ENCODE data around the gene ARHGAP15.

The ARHGAP15 gene

DNA sequence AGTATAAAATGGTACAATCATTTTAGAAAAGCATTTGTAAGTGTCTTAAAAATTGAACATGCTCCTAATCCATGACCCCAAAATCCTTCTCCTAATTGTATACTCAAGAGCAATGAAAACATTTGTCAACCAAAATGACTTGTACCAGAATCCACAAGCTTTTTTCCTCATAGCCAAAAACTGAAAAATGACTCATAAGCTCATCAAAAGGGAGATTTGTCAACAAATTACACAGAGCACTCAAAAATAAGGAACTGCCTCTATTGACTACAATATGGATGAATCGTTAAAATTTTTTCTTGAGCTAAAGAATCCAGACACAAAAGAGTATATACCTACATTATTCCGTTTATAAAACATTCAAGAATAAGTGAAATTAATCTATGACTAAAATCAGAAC, 544.8 kb downstream of the ARHGAP15 start:
- no peak for DNase-seq

GRCh38 chr2:143675021-143675420, 545.8 kb downstream of the ARHGAP15 start:
- DNase-seq, result no peak

GRCh38 chr2:143679617-143680016, 550.4 kb downstream of the ARHGAP15 start:
- no peak for DNase-seq

DNA sequence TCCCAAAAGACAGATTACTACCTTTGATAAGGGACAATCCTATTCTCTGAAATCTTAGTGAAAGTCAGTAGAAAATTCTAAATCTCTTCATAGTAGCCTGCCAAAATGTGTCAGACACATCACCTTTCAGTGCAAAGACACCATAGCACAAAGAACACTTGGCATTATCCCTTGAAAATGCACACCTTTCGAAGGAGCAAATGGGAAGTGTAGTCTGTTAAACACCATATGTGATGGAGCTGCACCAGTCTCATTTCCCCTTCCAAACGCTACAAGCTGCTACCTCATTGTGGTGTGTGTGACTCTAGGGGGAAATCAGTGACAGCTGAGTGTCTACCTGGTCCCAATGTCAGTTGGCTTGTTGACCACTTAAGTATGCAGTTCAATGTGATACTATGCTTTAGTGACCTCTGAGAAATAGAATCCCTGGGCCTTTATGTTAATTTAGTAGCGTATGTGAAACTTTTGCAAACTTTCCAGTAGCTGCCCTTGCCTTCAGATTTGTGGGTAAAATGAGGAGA, 551.7 kb downstream of the ARHGAP15 start:
- no peak for DNase-seq

GRCh38 chr2:143682436-143683055, 553.3 kb downstream of the ARHGAP15 start:
- DNase-seq, result no peak

DNA sequence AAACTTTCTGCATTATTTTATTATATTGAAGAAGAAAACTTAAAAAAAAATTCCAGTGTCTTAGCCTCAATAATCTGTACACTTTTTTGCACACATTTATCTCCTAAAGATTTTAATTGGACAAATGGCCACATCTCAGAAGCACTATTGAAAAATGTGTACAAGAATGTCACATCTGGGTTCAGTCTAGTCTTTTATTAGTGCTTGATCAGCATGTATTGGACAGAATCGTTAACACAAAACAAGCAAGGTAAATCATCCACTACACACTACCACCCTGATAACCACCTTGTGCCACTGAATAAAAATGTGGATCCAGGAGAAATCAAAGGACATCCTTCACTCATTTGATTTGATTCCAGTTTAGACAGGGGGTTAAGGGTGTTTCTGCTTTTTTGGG, 554.8 kb downstream of the ARHGAP15 start:
- no peak for DNase-seq

DNA sequence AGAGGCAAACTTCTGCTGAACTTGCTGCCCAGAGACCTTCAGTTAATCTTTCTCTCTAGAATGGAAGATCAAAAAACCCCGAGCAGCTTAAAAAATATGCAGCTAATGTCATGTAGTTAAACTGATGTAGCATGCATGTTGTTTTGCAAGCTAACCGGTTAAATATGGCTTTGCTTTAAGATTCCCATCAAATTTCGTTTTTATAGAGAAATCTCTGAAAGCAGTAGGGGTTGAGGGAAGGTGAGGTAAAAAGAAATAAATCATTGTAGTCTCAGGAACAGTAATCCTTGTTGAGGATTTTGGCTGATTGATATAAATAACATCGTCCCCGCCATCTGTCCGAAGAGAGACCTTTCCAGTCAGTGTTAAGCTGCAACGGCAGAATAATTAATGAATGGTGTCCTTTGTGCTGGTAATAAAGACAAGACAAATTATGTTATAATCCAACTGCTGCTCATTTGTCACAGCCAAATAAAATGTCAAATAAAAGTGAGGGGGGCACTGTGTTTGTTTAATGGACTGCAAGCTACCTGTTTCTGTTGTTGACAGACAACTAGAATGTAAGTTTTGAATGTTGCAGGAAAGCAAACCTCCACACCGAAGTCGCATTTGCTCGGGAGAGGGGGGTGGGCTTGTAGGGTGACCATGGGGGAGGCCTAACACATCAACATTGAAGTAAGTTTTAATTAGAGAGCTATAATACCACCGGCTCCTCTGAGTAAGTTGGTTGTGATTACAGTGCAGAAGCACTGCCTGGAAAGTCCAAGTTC, 555.5 kb downstream of the ARHGAP15 start:
- DNase-seq, result no peak

GRCh38 chr2:143685421-143686078, 556.3 kb downstream of the ARHGAP15 start:
- no peak for DNase-seq

DNA sequence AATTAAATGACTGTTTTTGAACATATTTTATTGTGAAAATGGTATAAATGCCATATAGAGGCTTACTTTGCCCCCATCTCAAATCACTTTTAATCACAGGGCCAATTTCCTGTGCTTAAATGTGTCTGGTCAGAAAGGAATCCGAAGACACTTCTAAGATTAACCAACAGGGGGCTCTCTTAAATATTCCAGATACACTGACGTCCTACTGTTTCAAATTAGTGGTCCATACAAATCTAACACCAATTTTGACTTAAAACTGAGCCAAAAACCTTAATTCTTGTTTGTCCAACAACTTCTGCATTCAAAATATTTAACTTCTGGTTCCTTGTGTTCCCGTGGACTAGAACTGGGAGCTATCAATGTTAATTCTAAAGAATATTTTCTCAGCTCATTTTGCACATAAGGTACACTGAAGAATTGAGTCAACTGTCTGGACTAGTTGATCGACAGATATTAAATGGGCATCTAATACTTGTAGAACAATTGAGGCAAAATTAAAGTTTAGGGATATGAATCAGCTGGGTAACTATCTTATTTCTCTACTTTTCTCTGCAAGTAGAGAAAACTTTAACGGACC, 557.5 kb downstream of the ARHGAP15 start:
- no peak for DNase-seq

- DNase-seq, result no peak
Observed at GRCh38 chr2:143688248-143688647, 559.0 kb downstream of the ARHGAP15 start.

DNA sequence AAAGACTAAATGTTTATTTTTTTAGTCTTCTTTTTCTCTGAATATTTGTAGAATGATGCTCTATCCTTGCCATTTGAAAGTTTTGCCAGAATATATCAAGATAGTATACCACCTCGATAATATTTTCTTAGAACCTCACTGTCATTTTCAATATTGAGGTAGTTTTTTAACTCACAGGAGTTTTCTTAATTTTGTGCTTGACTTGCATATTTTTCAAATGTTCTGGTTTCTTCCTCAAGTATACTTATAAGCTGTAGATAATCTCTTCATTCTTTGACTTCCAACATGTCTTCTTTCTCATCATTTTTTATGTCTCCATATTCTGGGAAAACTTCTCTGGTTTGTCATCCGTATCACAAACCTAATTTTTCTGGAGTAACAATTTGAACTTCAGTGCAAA, 559.6 kb downstream of the ARHGAP15 start:
- no peak for DNase-seq

GRCh38 chr2:143689541-143689940, 560.3 kb downstream of the ARHGAP15 start:
- no peak for DNase-seq

DNA sequence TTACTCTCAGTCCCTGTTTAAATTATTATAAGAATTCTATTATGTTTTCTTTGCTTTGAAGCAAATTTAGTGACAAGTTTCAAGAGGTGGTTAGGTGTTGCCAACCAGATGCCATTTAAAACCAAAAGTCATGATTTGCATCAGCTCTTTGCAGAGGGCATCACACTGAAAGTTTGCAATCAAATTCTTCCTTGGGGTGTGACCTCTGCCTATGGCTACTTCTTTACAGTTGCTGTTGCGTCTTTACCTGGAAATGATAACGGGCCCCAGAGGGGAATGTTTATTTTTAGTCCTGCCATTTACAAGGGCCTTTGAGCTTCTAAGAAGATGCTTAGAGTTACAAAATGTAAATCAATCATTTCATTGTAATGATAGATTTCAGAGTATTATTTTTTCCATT, 561.0 kb downstream of the ARHGAP15 start:
- DNase-seq, result no peak

- no peak for DNase-seq
Observed at GRCh38 chr2:143691121-143691520, 561.9 kb downstream of the ARHGAP15 start.

DNA sequence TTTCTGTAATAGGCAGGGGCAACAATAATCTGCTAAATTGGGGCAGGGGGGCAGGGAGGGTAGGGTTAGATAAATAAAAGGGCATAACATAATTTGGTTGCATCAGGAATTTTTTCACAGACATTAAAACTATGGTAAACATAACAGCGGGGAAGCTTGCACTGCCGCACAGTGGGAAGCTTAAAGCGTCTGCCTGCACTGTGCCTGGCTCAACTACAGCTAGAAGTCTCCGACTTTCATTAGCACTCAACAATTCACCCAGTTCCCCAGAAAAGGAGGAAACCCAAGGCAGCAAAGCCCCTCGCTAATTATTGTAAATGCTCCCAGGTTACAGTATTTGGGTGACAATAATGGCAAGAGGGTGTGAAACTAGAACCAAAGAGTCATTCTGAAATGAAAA, 562.9 kb downstream of the ARHGAP15 start:
- no peak for DNase-seq

GRCh38 chr2:143692967-143693366, 563.7 kb downstream of the ARHGAP15 start:
- DNase-seq, result no peak

DNA sequence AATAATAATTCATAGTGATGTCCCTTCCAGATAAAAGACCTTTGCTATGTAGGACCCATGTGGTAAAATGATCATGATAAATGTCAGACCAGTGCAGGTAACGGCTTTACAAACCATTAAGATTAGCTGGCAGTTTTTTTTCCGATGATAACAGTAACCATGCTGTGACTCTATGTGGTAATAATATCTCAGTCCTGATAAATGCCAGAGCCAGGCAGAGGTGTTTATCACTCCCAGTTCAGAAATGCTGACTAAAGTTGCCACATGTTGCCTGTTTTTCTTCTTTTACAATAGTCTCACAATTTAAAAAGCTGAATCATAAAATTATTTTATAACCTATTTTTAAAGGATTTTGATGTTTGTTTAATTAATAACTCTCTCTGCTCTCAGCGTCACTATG, 565.1 kb downstream of the ARHGAP15 start:
- no peak for DNase-seq

- DNase-seq, result no peak
Observed at GRCh38 chr2:143696651-143697050, 567.4 kb downstream of the ARHGAP15 start.

GRCh38 chr2:143697744-143698143, 568.5 kb downstream of the ARHGAP15 start:
- no peak for DNase-seq

- DNase-seq, result no peak
Observed at GRCh38 chr2:143698352-143698751, 569.1 kb downstream of the ARHGAP15 start.

- no peak for DNase-seq
Observed at GRCh38 chr2:143698888-143699570, 569.8 kb downstream of the ARHGAP15 start.

DNA sequence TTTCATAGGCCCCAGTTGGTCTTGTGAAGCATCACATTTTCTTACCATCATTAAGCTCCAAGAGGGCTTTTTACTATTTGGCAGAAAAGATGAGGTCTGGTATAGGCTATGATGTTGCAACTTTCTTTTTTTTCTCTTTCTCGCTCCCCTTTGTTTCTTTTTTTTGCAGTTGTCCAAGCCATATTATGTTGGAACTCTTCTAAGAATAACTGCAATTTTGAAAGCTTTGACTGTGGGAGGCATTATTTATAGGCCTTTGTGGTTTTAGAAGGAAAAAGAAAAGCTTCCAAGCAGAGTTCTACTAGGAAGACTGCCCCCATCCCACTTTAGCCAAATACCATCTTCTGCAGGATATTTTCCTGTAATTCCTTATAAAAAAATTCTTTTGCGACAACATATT, 571.6 kb downstream of the ARHGAP15 start:
- no peak for DNase-seq

DNA sequence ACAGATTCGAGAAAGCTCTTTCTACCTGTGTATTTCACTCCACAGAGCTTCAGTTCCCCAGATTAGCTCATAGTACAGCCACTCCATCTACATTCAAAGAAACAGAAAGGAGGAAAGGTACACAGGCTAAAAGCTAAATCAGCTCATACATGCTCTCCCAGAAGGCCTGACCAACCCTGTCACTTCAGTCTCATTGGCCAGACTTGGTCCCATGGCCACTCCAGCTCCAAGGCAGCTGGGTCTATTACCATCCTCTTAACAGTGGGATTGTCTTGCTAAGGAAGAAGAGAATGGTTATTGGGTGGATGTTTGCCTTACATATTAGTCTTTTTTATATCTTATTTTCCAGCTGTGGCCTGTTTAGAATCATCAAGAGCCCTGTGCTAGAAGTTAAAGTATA, 572.6 kb downstream of the ARHGAP15 start:
- DNase-seq, result no peak

Data from stimulated activated CD4-positive, alpha-beta T cell treated with anti-CD3 and anti-CD28 coated beads, Interleukin-1b, Interleukin-23, amount 100 ng/mL, for 48 hours (primary cell).